ENCODE measurements around the gene CRTAC1.
A peak's percentile ranks its signal among the peaks of the same experiment; 100 is the strongest.

CRTAC1 gene

GRCh38 chr10:98029149-98030092 is 1.0 kb downstream of the CRTAC1 start:
- DNase-seq = no peak

DNA sequence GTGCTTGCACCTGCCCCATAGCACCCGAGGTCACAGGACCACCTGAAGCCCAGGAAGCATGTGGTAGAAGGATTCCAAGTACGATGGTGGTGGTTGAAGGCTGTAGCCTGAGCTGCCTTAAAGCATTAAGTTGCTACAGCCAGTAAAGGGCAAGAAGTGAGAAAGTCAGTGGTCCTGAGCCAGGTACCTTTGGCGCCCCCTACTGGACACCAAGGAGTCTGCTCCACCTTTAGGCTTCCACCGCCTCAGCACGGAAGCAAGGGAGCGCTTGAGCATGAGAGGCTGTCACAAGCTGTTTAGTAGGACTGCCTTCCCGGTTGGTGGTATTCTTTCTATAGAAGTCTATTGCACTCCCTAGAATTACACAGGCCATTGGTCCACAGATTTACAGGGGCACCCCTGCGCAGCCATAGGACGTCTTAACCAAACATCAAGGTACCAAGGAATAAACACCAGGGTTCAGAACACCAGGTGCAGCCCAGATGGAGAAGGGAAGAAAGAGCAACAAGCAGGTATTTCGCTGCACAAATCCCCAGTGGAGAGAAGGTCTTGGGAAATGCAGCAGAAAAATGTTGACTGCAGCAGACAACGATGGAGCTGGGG is 2.2 kb downstream of the CRTAC1 start:
- peak; percentile 51 for DNase-seq

DNA sequence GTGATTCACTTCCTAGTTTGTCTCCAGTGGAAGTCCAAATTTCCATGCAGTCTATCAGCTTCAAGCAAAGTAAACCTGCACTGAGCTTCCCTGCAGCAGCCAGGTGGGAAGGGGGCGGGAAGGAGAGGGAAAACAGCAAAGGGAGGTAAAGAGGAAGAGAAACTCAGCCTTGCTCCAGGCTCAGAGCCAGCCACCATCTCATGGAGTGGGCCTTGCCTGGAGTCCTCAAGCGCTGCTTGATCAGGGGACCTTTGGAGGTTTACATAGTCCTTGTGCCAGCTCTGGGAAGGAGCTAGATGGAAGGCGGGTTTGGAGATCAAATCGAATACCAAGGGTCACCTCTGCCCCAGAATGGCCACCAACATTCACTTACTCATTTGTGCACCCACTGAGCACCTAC is 7.4 kb downstream of the CRTAC1 start:
- DNase-seq = no peak

DNA sequence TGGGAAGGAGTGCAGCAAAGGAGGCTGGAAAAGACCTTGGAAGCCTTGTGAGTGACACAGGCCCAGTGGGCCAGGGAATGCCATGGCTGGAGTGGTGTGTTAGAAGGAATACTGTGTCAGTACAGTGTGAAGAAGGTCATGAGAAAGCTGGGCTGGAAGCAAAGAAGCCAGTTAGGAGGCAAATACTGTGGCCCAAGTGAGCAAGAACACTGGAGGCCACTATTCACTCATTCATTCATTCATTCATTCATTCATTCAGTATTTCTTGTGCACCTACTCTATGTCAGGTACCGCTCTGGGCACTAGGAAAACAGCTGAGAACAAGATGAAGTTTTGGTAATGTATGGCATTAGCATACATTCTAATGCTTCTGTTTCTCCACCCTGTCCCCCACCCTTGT is 9.6 kb downstream of the CRTAC1 start:
- no peak for DNase-seq

DNA sequence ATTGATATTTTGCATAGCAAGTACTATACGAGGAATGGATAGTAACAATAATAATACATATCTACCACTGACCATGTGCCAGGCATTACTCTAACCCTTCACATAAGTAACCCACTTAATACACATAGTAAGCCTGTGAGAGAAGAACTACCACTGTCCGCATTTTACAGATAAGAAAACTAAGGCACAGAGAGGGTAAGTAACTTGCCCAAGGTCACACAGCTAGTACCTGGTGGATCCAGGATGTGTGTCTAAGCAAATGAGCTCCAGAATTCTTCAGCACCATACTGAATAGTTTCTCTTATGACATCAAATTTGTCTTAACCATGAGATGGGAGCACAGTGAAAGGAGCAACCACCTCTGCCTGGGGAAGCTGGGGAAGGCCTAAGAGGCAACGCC is 10.2 kb downstream of the CRTAC1 start:
- no peak for DNase-seq

DNA sequence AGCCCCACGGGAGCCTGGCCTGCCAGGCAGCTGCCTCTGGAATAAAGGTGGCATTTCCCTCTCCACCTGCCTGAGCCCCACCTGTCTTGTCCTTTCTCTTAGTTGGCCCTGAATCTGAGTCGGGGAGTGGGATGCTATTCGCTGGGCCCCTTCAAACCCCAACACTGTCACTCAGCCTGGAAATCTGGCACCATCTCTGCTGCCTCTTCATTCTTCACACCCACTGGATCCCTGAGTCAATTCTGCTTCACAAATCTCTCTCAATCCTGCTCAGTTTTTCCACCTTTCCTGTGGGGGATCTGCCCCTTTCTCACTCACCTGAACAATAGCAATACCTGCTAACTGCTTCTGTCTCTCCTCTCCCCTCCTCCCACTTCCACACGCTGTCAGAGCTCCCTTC is 10.6 kb downstream of the CRTAC1 start:
- no peak for DNase-seq

DNA sequence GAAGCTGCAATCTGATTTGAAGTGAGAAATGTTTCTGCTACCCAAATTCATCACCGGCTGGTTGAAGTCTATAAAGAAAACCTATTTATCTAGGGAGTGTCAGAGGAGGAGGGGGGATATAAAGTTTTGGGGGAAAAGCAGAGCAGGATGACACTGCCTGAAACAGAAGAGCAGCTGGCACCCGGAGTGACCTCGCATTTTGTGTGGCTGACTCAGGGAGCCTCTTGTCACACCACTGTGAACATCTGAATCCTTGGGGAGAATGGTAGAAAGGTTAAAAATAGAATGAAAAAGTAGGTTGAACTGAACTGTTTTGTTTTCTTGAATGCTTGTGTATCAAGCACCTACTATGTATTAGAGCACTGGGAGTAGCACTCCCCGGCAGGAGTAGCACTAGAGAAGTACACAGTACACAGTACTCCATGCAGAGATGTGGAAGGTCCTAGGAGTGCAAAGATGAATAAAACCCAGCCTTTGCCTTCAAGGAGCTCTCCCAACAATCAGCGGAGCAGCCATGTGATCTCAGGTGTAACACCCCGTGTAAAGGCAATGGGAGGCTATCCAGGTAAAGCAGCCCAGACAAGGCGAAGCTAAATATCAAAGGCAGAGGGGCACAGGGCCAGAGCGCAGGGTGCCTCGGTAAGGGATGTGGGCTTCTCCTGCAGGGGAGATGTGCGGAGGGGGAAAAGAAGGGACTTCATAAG is 13.5 kb downstream of the CRTAC1 start:
- DNase-seq = no peak

- no peak for DNase-seq
Observed at GRCh38 chr10:98013776-98014175, 16.6 kb downstream of the CRTAC1 start.

DNA sequence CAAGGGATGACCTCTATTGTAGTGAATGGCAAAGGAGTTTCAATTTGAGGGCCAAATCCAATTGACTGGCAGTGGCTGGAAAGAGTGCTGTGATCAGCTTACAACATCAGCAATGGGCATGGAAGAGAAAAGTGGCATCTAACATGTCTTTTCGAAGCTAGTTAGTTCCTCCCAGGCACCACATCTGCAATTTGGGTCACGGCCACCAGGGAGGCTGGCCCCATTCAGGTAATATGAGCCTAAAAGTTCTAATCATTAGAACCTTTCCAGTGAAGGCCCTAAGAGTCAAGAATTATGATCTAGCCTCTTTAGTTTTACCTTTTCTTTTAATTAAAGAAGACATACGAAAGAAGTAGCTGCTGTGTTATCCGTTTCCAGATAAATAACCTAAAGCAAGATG is 17.3 kb downstream of the CRTAC1 start:
- no peak for DNase-seq

DNA sequence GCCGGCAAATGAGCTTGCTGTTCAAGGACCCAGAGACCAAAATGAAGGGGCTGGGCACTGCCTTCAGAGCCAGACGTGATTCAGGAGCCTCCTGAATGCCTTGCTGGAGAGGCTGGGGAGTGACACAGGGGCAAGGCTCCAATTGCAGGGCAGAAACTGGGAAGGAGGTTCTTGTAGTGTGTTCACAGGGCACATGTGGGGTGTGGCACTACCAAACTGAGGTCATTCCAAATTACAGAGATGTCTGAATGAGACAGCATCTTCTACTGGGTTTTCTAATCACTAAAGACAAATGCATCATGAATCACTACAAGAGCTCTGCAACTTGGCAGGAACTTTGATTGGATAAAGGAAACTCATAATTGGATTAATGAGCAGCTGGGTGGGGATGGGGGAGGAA is 17.8 kb downstream of the CRTAC1 start:
- no peak for DNase-seq

- DNase-seq = no peak
Observed at GRCh38 chr10:98010939-98011685, 19.3 kb downstream of the CRTAC1 start.

GRCh38 chr10:98006266-98006665 is 24.2 kb downstream of the CRTAC1 start:
- no peak for DNase-seq

DNA sequence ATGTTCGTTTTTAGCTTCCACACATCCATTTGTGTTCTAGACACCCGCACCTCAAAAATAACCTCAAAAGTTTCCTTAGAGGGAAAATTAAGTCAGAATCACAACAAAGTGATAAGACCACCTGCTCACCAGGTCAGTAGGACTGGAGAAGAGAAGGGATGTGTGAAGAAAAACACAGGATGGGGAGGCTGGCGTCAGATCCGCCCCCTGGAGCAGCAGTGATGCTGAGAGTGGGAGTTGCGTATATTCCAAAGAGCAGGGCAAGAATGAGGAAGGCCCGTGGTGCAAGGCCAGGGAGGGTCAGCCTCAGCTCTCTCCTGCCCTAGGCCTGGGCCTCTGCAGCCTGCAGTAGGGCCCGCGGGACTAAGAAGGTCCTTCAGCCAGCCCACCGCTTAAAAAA is 28.7 kb downstream of the CRTAC1 start:
- no peak for DNase-seq

DNA sequence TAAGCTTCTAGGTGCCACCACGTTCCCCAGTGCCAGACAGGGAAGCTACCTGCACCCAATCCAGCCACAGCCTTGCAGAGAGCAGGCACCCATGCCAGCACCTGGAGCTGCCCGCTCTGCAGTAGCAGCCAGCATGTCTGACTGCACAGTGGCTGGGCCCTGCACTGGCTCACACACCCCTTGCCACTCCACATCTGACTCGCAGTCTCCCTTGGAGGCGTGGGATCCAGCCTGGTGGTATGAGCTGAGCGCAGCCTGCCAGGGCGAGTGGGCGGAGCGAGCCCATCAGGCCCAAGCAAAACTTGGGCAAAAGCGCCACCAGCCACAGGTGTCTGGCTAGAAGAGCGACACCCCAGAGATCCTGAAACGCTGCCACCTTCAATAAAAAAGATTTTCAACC is 30.1 kb downstream of the CRTAC1 start:
- no peak for DNase-seq

GRCh38 chr10:97999923-98000248 is 30.5 kb downstream of the CRTAC1 start:
- no peak for DNase-seq

DNA sequence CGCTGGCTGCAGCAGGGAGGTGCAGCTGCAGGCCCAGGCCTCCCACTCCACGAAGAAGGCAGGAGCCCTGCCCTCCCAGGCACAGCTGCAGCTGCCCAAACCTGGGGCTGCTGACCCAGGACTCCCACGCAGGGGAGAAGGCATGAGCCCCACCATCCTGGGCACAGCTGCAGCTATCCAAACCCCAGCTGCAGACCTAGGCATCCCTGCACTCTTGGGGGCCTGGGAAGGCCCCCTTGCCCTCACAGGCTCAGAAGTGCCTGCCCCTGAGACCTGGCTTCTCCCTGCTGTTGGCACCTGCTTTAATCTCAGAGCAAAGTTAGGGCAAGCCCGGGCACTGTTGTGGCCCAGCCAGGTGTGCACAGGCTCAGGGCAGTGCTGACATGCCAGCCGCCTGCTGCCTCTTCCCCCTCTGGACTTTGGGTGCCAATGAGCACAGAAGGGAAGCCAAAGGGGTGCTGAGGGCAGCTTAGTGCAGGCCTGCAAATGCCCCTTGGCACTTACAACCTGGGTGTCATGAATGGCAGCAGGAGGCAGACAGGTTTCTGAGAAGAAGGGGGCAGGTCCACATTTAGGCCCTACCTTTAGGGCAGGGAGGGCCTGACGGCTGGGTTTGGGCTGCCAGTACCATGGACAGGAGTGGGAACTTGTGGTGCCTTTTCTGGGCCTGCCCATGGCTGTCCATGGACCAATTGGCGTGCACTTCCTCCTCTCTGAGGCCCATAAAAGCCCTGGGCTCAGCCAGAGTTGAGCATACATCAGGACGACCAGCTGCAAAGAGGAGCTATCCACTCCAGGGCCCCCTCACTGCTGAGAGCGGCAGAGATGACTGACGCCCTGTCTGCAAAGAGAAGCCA is 31.1 kb downstream of the CRTAC1 start:
- no peak for DNase-seq

- DNase-seq = no peak
Observed at GRCh38 chr10:97991871-97992270, 38.5 kb downstream of the CRTAC1 start.

DNA sequence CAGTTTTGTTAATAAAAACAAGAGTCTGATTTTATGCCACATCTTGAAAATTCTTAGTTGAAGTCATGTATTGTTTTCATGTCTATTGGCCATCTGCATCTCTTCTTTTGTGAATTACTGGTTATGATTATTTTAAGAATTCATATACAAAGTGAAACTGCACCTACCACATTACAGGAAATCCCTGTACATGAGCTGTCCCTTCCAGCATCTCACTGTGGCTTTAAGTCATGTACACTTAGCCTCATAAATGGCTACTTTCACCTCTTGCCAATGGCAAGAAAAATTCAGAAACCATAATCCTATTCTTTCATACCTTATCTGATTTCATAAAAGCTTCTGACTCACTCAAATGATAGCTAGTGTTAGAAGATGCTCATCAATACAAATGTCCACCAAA is 48.6 kb downstream of the CRTAC1 start:
- no peak for DNase-seq

GRCh38 chr10:97977673-97978072 is 52.7 kb downstream of the CRTAC1 start:
- DNase-seq = no peak

DNA sequence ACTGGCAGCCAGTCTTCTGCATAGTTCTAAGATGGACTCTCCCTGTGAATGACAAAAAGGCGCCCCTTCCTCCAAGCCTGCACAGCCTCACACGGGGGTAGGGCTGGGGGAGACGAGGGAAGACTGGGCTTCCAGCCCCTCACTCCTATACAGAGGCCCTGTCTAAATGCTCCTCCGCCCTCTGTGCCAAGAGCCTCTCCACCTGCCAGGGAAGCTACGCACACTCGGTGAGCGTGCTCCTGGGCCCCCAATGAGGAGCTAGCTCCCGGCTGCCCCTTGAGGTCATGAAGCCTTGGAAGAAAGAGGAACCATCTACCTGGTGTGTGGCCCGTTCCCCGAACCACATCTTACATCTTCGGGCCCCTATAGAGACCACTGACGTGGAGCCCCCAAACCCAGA is 54.8 kb downstream of the CRTAC1 start:
- no peak for DNase-seq

DNA sequence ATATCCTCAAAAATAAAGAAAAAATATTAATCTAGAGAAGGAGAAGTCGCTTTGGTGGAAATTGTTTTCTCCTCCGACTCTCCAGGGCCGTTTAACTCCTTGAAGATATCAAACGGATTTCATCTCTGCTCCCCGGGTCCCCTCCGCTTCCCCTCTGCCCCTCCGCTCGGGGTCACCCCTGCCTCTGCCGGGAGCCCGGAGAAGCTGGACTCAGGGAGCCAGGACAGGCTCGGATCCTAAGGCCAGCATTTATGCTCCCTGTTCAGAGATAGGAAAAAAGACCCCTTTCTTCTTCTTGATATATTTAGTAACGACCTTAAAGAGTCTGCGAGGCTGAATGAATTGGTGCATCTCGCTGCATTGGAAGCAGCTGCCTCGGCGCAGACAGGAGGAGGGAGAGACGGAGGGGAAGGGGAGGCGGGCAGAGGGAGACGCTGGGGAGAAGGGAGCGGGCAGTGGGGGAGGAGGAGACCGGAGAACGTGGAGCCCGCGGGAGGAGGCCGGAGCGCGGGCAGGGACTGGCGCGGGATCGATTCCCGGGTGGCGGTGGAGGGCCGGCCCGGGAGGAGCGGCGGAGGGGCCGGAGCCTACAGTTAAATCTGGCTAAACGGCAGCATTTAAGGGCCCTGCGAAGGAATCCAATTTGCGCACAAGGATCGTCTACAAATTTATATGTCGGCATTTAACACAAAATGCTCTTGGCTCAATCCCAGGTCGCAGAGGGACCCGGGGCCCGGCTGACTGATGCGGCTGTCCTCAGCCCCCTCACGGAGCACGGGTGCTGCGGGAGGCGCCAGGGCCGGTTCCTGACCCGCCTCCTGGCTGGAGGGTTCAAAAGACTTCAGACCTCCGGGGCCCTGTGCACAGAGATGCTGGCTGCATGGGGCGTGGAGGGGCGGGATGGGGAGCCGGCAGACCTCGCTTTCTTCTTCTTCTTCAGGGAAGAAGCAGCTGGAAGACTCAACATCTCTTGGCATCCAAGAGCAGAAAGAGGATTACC is 55.6 kb downstream of the CRTAC1 start:
- DNase-seq = no peak

Data from stimulated activated CD4-positive, alpha-beta T cell treated with anti-CD3 and anti-CD28 coated beads, Interleukin-12 subunit alpha, Interleukin-12 subunit beta, amount 100 ng/mL, for 4 hours (primary cell).